Stimulated activated CD4-positive, alpha-beta T cell treated with anti-CD3 and anti-CD28 coated beads, Interleukin-4, amount 100 ng/mL, for 24 hours (primary cell): ENCODE results near the gene SRSF6.
"Not testable (repeated sequence)": the region's sequence is repeated elsewhere in the genome, so short reads cannot be mapped to it uniquely, and the experiment has no call there.

ENCODE experiments used
- DNase-seq: peaks from one replicate; pipeline ENCODE4 v3.0.0-alpha.2; 2020

The SRSF6 gene

GRCh38 chr20:43457640-43458421 lies at the start of gene SRSF6:
SRSF6 (plus strand) TSS chr20:43457896; CDS start chr20:43458034, 138 bp downstream.
- peak; percentile 94 for DNase-seq

- no peak for DNase-seq
Observed at GRCh38 chr20:43408848-43409576, 48.7 kb upstream of the SRSF6 start.

GRCh38 chr20:43409577-43409913 lies 48.2 kb upstream of the SRSF6 start:
- no peak for DNase-seq

GRCh38 chr20:43415661-43416430 lies 41.9 kb upstream of the SRSF6 start:
- DNase-seq = no peak

GRCh38 chr20:43416591-43417228 lies 41.0 kb upstream of the SRSF6 start:
- no peak for DNase-seq

- no peak for DNase-seq
Observed at GRCh38 chr20:43420192-43420591, 37.5 kb upstream of the SRSF6 start.

GRCh38 chr20:43420913-43421312 lies 36.8 kb upstream of the SRSF6 start:
- DNase-seq = not testable (repeated sequence)

- DNase-seq = no peak
Observed at GRCh38 chr20:43426172-43426571, 31.5 kb upstream of the SRSF6 start.

- no peak for DNase-seq
Observed at GRCh38 chr20:43430265-43431133, 27.2 kb upstream of the SRSF6 start.

- no peak for DNase-seq
Observed at GRCh38 chr20:43431134-43431519, 26.6 kb upstream of the SRSF6 start.

GRCh38 chr20:43432498-43432897 lies 25.2 kb upstream of the SRSF6 start:
- DNase-seq = no peak

GRCh38 chr20:43433250-43433854 lies 24.3 kb upstream of the SRSF6 start:
- no peak for DNase-seq

- DNase-seq = no peak
Observed at GRCh38 chr20:43434565-43434964, 23.1 kb upstream of the SRSF6 start.

- DNase-seq = no peak
Observed at GRCh38 chr20:43438578-43439316, 18.9 kb upstream of the SRSF6 start.

- no peak for DNase-seq
Observed at GRCh38 chr20:43440531-43440930, 17.2 kb upstream of the SRSF6 start.

- DNase-seq = no peak
Observed at GRCh38 chr20:43442282-43442880, 15.3 kb upstream of the SRSF6 start.

GRCh38 chr20:43444107-43444506 lies 13.6 kb upstream of the SRSF6 start:
- no peak for DNase-seq

- DNase-seq = no peak
Observed at GRCh38 chr20:43446361-43446879, 11.3 kb upstream of the SRSF6 start.

GRCh38 chr20:43448431-43448747 lies 9.3 kb upstream of the SRSF6 start:
- DNase-seq = not testable (repeated sequence)

GRCh38 chr20:43448748-43449535 lies 8.8 kb upstream of the SRSF6 start:
- DNase-seq = peak; percentile 51
